Activated naive CD8-positive, alpha-beta T cell treated with anti-CD3 and anti-CD28 coated beads, Interleukin-2, amount 50 U/mL, for 16 hours (primary cell): ENCODE results near the gene SLC19A1.

Experiments
- DNase-seq: peaks from one replicate; pipeline ENCODE4 v3.0.0-alpha.2; 2020; ENCODE audit warnings: low read depth, low spot score

The SLC19A1 gene

GRCh38 chr21:45542242-45542666 is at the start of gene SLC19A1:
Gene SLC19A1 (minus strand): TSS chr21:45542440. CDS start chr21:45537959, 4,481 bp downstream.
- peak; percentile 44 for DNase-seq

GRCh38 chr21:45591619-45592207 is 49.5 kb upstream of the SLC19A1 start:
- DNase-seq, result no peak

- no peak for DNase-seq
Observed at GRCh38 chr21:45590726-45591618, 48.7 kb upstream of the SLC19A1 start.

GRCh38 chr21:45590246-45590725 is 48.0 kb upstream of the SLC19A1 start:
- peak; percentile 44 for DNase-seq

- DNase-seq, result no peak
Observed at GRCh38 chr21:45589686-45590245, 47.5 kb upstream of the SLC19A1 start.

- DNase-seq, result no peak
Observed at GRCh38 chr21:45588871-45589491, 46.7 kb upstream of the SLC19A1 start.

- DNase-seq, result no peak
Observed at GRCh38 chr21:45588086-45588825, 46.0 kb upstream of the SLC19A1 start.

GRCh38 chr21:45586289-45586858 is 44.1 kb upstream of the SLC19A1 start:
- no peak for DNase-seq

- no peak for DNase-seq
Observed at GRCh38 chr21:45584786-45585185, 42.5 kb upstream of the SLC19A1 start.

GRCh38 chr21:45583831-45584509 is 41.7 kb upstream of the SLC19A1 start:
- no peak for DNase-seq

- no peak for DNase-seq
Observed at GRCh38 chr21:45582128-45582527, 39.9 kb upstream of the SLC19A1 start.

GRCh38 chr21:45581322-45581712 is 39.1 kb upstream of the SLC19A1 start:
- DNase-seq, result no peak

- no peak for DNase-seq
Observed at GRCh38 chr21:45580576-45581321, 38.5 kb upstream of the SLC19A1 start.

GRCh38 chr21:45580181-45580575 is 37.9 kb upstream of the SLC19A1 start:
- no peak for DNase-seq

GRCh38 chr21:45579383-45580180 is 37.3 kb upstream of the SLC19A1 start:
- no peak for DNase-seq

- no peak for DNase-seq
Observed at GRCh38 chr21:45578811-45579381, 36.7 kb upstream of the SLC19A1 start.

- no peak for DNase-seq
Observed at GRCh38 chr21:45578176-45578801, 36.0 kb upstream of the SLC19A1 start.

- no peak for DNase-seq
Observed at GRCh38 chr21:45577801-45578175, 35.5 kb upstream of the SLC19A1 start.
